ENCODE measurements around the gene CIB1.

CIB1 gene

GRCh38 chr15:90202929-90203328 lies 30.8 kb downstream of the CIB1 start:
- FAIRE-seq (no peak), DNase-seq (ENCODE audit: insufficient read length, low spot score) (no peak)
- TF ChIP-seq CTCF (IDR thresholded peaks at IDR 0.05; ENCODE audit: insufficient read depth, missing control alignments) = no peak

- FAIRE-seq (no peak), DNase-seq (ENCODE audit: insufficient read length, low spot score) (no peak)
- no peak for TF ChIP-seq CTCF (IDR thresholded peaks at IDR 0.05; ENCODE audit: insufficient read depth, missing control alignments)
These were observed 31.8 kb downstream of the CIB1 start for GRCh38 chr15:90201944-90202375.

- FAIRE-seq (no peak), DNase-seq (ENCODE audit: insufficient read length, low spot score) (peak; percentile 84)
- TF ChIP-seq CTCF (IDR thresholded peaks at IDR 0.05; ENCODE audit: insufficient read depth, missing control alignments) = no peak
These were observed 32.4 kb downstream of the CIB1 start, which contains the start of gene SEMA4B for GRCh38 chr15:90201130-90201943. Gene SEMA4B, plus strand, starts transcription at chr15:90201330. Its CDS starts 249 bp downstream, at chr15:90201579.

GRCh38 chr15:90200534-90201129 lies 33.1 kb downstream of the CIB1 start:
- DNase-seq (ENCODE audit: insufficient read length, low spot score) = peak; percentile 75
- TF ChIP-seq CTCF (IDR thresholded peaks at IDR 0.05; ENCODE audit: insufficient read depth, missing control alignments) = no peak
- FAIRE-seq = no peak

GRCh38 chr15:90194655-90195054 lies 39.1 kb downstream of the CIB1 start:
- TF ChIP-seq CTCF (IDR thresholded peaks at IDR 0.05; ENCODE audit: insufficient read depth, missing control alignments) = no peak
- FAIRE-seq (no peak), DNase-seq (ENCODE audit: insufficient read length, low spot score) (no peak)

- no peak for DNase-seq (ENCODE audit: insufficient read length, low spot score)
- no peak for TF ChIP-seq CTCF (IDR thresholded peaks at IDR 0.05; ENCODE audit: insufficient read depth, missing control alignments)
- FAIRE-seq = no peak
These were observed 40.6 kb downstream of the CIB1 start for GRCh38 chr15:90192961-90193786.
